GM21576 (cell line): ENCODE results near the gene ITCH.
"Not testable (repeated sequence)": the region's sequence is repeated elsewhere in the genome, so short reads cannot be mapped to it uniquely, and the experiment has no call there.

Experiments
- ATAC-seq: cut with Tn5 transposase; IDR thresholded peaks from one replicate; pipeline ENCODE4 v1.9.1; 2021; ENCODE audit warnings: mild to moderate bottlenecking, moderate library complexity; ENCODE audit not compliant: unreplicated experiment

Gene ITCH

GRCh38 chr20:34449674-34450592 lies 86.9 kb downstream of the ITCH start:
- ATAC-seq = no peak

GRCh38 chr20:34452281-34452982 lies 89.4 kb downstream of the ITCH start:
- no peak for ATAC-seq

DNA sequence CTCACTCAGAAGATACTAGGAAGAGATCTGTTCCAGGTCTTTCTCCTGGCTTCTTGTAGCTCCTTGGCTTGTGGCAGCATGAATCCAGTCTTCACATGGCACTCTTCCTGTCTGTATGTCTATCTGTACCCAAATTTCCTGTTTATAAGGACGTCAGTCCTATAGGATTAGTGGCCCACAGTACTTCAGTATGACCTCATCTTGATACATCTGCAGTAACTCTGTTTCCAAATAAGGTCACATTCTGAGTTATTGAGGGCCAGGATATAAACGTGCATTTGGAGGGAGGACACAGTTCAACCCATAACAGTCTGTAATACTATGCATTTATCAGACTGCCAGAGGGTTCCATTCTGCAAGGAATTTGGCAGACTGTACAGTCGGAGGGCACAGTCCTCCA lies 95.6 kb downstream of the ITCH start:
- ATAC-seq = no peak

GRCh38 chr20:34459209-34459897 lies 96.3 kb downstream of the ITCH start:
- no peak for ATAC-seq

- ATAC-seq = no peak
Observed at GRCh38 chr20:34461779-34462087, 98.7 kb downstream of the ITCH start.

GRCh38 chr20:34468951-34469350 lies 105.9 kb downstream of the ITCH start:
- ATAC-seq = no peak

DNA sequence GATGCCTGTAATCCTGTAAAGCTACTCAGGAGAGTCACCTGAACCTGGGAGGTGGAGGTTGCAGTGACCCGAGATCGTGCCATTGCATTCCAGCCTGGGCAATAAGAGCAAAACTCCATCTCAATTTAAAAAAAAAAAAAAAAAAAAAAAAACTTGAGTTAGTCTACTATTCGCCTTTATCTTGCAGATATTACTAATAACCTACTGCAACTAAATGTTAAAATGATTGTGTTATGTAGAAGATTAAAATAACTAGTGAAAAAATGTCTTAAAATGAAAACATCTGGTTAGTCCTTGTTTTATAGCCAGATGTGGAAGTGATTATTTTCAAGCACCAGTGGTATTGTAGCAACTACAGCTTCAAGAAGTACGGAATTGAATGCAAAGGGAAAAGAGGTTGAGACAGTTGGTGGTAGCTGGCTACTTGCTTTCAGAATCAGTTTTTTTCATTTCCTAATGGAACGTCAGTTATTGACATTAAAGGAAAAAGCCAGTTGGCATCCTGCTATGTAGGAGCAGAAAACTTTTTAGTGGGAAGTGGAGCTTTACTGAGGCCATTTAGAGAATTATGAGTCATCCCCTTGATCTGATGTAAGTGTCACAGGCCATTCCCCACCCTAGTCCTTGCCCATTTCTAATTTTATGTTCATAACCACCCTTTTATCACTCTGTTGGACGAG lies 109.3 kb downstream of the ITCH start:
- no peak for ATAC-seq

GRCh38 chr20:34473262-34473883 lies 110.3 kb downstream of the ITCH start:
- no peak for ATAC-seq

- peak; percentile 62 for ATAC-seq
Observed at GRCh38 chr20:34475979-34476736, 113.1 kb downstream of the ITCH start.

DNA sequence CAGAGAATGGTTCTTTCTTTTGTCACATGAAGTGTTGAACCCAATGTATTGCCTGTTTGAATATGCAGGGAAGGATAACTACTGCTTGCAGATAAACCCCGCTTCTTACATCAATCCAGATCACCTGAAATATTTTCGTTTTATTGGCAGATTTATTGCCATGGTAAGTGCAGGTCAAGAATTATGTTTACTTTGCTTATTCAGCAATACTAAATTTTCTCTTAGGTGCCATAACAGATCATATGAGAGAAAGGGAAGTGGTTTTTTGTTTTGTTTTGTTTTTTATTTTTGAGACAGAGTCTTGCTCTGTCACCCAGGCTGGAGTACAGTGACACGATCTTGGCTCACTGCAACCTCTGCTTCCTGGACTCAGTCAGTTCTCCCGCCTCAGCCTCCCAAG lies 116.6 kb downstream of the ITCH start:
- ATAC-seq = no peak

GRCh38 chr20:34482154-34482553 lies 119.1 kb downstream of the ITCH start:
- not testable (repeated sequence) for ATAC-seq

DNA sequence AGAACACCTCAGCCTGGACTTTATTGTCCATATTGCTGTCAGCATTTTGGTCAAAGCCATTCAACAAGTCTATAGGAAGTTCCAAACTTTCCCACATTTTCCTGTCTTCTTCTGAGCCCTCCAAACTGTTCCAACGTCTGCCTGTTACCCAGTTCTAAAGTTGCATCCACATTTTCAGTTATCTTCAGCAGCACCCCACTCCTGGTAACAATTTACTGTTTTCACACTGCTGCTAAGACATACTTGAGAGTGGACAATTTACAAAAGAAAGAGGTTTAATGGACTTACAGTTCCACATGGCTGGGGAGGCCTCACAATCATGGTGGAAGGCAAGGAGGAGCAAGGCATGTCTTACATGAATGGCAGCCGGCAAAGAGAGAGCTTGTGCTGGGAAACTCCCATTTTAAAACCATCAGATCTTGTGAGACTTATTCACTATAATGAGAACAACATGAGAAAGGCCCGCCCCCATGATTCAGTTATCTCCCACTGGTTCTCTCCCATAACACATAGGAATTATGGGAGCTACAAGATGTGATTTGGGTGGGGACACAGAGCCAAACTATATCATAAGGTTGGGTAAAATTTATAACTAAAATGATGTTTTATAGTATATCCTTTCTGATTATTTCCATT lies 120.6 kb downstream of the ITCH start:
- ATAC-seq = not testable (repeated sequence)

- no peak for ATAC-seq
Observed at GRCh38 chr20:34485068-34485634, 122.1 kb downstream of the ITCH start.

- ATAC-seq = no peak
Observed at GRCh38 chr20:34491226-34491931, 128.3 kb downstream of the ITCH start.

- no peak for ATAC-seq
Observed at GRCh38 chr20:34491932-34492509, 128.9 kb downstream of the ITCH start.

DNA sequence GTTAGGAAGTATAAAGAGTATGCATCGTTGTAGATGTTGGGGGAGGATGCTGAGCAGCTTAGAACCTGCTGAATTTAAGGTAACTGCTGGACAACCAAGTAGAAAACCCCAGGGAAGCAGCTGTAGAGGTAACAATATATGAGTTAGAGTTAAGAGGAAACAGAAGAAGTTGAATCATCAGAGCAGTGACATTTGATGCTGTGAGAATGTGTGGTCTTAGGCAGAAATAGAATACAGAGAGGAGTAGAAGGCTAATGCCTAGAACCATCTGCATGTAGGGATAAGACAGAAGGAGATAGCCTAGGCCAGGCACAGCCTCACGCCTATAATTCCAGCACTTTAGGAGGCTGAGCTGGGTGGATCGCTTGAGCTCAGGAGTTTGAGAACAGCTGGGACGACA lies 130.6 kb downstream of the ITCH start:
- ATAC-seq = no peak

DNA sequence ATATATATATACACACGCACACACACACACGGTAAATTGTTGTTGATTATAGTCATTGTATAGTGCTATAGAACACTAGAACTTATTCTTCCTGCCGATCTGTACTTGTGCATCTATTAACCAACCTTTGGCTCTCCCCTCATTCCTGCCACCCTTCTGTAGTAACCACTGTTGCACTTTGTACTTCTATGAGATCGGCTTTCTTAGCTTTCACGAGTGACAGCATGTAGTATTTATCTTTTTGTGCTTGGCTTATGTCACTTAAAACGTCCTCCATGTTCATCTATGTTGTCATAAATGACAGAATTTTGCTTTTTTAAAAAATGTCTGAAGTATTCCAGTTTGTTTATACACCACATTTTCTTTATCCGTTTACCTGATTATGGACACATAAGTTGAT lies 132.2 kb downstream of the ITCH start:
- ATAC-seq = no peak

DNA sequence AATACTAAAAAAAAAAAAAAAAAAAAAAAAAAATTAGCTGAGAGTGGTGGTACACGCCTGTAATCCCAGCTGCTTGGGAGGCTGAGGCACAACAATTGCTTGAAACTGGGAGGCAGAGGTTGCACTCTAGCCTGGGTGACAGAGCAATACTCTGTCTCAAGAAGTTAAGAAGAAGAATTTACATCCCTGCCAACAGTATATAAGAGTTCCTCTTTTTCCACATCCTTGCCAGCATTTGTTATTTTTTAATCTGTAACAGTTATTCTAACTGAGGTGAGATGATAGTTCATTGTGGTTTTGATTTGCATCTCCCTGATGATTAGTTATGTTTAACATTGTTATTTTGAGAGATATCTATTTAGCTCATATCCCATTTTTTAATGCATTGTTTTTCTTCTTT lies 132.8 kb downstream of the ITCH start:
- no peak for ATAC-seq
